Hematopoietic multipotent progenitor cell treated with erythropoietin and hydrocortisone succinate and interleukin-3 and kit ligand, for 4 days (in vitro differentiated cells): ENCODE results near the gene ABCB6.
"Not testable (repeated sequence)": the region's sequence is repeated elsewhere in the genome, so short reads cannot be mapped to it uniquely, and the experiment has no call there.

Source experiments
- DNase-seq: peaks from one replicate; pipeline ENCODE4 v3.0.0-alpha.2; 2015

The ABCB6 gene

GRCh38 chr2:219213026-219213415 lies 5.7 kb downstream of the ABCB6 start:
- no peak for DNase-seq

- DNase-seq: no peak
Measured at GRCh38 chr2:219210886-219211362, 7.8 kb downstream of the ABCB6 start.

GRCh38 chr2:219210196-219210885 lies 8.4 kb downstream of the ABCB6 start:
- DNase-seq: no peak

- peak; percentile 73 for DNase-seq
Measured at GRCh38 chr2:219209236-219210195, 9.2 kb downstream of the ABCB6 start.

- peak; percentile 26 for DNase-seq
Measured at GRCh38 chr2:219207884-219208740, 10.6 kb downstream of the ABCB6 start.

- DNase-seq: no peak
Measured at GRCh38 chr2:219207134-219207883, 11.4 kb downstream of the ABCB6 start.

- peak; percentile 98 for DNase-seq
Measured at GRCh38 chr2:219206328-219207133, 12.2 kb downstream of the ABCB6 start, which contains the start of gene ZFAND2B. Gene ZFAND2B (plus strand): TSS chr2:219206782. CDS start chr2:219206988, 206 bp downstream.

GRCh38 chr2:219205981-219206327 lies 12.8 kb downstream of the ABCB6 start:
- no peak for DNase-seq

- no peak for DNase-seq
Measured at GRCh38 chr2:219205165-219205538, 13.6 kb downstream of the ABCB6 start.

- DNase-seq: no peak
Measured at GRCh38 chr2:219204425-219205164, 14.2 kb downstream of the ABCB6 start.

- not testable (repeated sequence) for DNase-seq
Measured at GRCh38 chr2:219201331-219201730, 17.4 kb downstream of the ABCB6 start.

GRCh38 chr2:219200502-219201326 lies 18.0 kb downstream of the ABCB6 start:
- DNase-seq: not testable (repeated sequence)

GRCh38 chr2:219199470-219200211 lies 19.1 kb downstream of the ABCB6 start:
- no peak for DNase-seq

- DNase-seq: no peak
Measured at GRCh38 chr2:219198974-219199373, 19.8 kb downstream of the ABCB6 start.

- no peak for DNase-seq
Measured at GRCh38 chr2:219197388-219197787, 21.4 kb downstream of the ABCB6 start.

GRCh38 chr2:219186754-219187456 lies 31.9 kb downstream of the ABCB6 start:
- DNase-seq: no peak

GRCh38 chr2:219184121-219184520 lies 34.6 kb downstream of the ABCB6 start:
- DNase-seq: no peak

GRCh38 chr2:219183151-219183772 lies 35.5 kb downstream of the ABCB6 start:
- no peak for DNase-seq
